A549 (cell line): Measurements from ENCODE around the gene DLG1.

Experiments used
- BHLHE40 ChIP-seq: IDR thresholded peaks from 2 replicates; pipeline ENCODE4 v1.6.1; 2012; ENCODE audit warnings: low read depth, low read length, inconsistent platforms
- CBX2 ChIP-seq: fragments of 200-600 bp; sonication (generic); IDR thresholded peaks from 2 replicates; pipeline ENCODE4 v1.6.1; 2016; ENCODE audit warnings: low read depth, mild to moderate bottlenecking, borderline replicate concordance
- CBX8 ChIP-seq: fragments of 200-600 bp; sonication (generic); IDR thresholded peaks from 2 replicates; pipeline ENCODE4 v1.6.1; 2016
- CTCF ChIP-seq: fragments of >200 bp; sonication (Bioruptor Twin); formaldehyde crosslinking; IDR thresholded peaks from 3 replicates; pipeline ENCODE4 v1.5.1; 2016
- ESRRA ChIP-seq: fragments of 150-350 bp; IDR thresholded peaks from 2 replicates; pipeline ENCODE4 v1.6.1; 2014; ENCODE audit warnings: mild to moderate bottlenecking, low read length, borderline replicate concordance
- MAX ChIP-seq: IDR thresholded peaks from 2 replicates; pipeline ENCODE4 v1.6.1; 2012
- NR3C1 ChIP-seq: fragments of >200 bp; sonication (Bioruptor Twin); formaldehyde crosslinking; IDR thresholded peaks from 3 replicates; pipeline ENCODE4 v1.6.1; 2017
- POLR2A ChIP-seq: IDR thresholded peaks from 2 replicates; pipeline ENCODE4 v1.6.1; 2012; ENCODE audit warnings: mild to moderate bottlenecking, low read length
- RAD21 ChIP-seq, 2 experiments: fragments of >200 bp in 1 of 2; sonication (Bioruptor Twin) in 1 of 2; formaldehyde crosslinking in 1 of 2; IDR thresholded peaks in 1 of 2; conservative IDR thresholded peaks in 1 of 2; 2 replicates in 1 of 2; 3 replicates in 1 of 2; pipeline ENCODE4 v1.6.1; 2012 to 2018; ENCODE audit warnings: inconsistent platforms in 1 of 2
- RCOR1 ChIP-seq: fragments of 150-350 bp; IDR thresholded peaks from 2 replicates; pipeline ENCODE4 v1.6.1; 2014; ENCODE audit warnings: antibody characterized with exemption, low read length, low read depth
- SREBF2 ChIP-seq: fragments of 450-650 bp; IDR thresholded peaks from 2 replicates; pipeline ENCODE4 v1.6.1; 2014; ENCODE audit warnings: mild to moderate bottlenecking, moderate library complexity
- TF ChIP-seq, protein P1 (sequence below): fragments of 450-650 bp; IDR thresholded peaks from 2 replicates; pipeline ENCODE4 v1.6.1; 2014; ENCODE audit warnings: antibody characterized with exemption

- TF ChIP-seq CTCF = no peak
- no peak for TF ChIP-seq NR3C1
- no peak for TF ChIP-seq MAX
- TF ChIP-seq POLR2A = no peak
- no peak for TF ChIP-seq RAD21 (conservative IDR thresholded peaks at IDR 0.05 in 1 of 2, IDR thresholded peaks at IDR 0.05 in 1 of 2)
- TF ChIP-seq, protein P1, sequence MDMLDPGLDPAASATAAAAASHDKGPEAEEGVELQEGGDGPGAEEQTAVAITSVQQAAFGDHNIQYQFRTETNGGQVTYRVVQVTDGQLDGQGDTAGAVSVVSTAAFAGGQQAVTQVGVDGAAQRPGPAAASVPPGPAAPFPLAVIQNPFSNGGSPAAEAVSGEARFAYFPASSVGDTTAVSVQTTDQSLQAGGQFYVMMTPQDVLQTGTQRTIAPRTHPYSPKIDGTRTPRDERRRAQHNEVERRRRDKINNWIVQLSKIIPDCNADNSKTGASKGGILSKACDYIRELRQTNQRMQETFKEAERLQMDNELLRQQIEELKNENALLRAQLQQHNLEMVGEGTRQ = no peak
- no peak for TF ChIP-seq BHLHE40
- TF ChIP-seq CBX8 = no peak
- no peak for TF ChIP-seq ESRRA
- no peak for TF ChIP-seq SREBF2
- TF ChIP-seq RCOR1 = no peak
- no peak for TF ChIP-seq CBX2
Observed at GRCh38 chr3:197308591-197308990, 10.2 kb upstream of the DLG1 start.
